Measurements from ENCODE around the gene JMJD6.

DNA sequence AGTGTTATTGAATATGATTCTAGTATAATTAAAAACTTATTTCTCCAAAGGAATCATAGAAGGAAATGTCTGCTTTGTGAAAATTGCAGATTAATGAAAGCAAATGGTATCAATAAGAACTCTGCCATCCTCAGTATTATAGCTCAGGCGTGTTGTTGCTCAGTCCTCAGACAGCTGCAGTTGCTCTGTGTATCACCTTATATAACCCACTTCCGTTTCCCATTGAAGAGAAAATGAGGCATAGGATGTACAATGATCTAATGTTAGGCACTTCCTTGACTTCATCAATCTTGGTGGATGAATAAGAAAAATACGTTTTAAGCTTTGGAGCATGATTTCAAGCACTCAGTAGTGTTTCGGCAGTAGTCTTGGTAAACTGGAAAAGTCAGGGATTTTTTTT is 25.6 kb upstream of the JMJD6 start:
- TF ChIP-seq, protein P1, sequence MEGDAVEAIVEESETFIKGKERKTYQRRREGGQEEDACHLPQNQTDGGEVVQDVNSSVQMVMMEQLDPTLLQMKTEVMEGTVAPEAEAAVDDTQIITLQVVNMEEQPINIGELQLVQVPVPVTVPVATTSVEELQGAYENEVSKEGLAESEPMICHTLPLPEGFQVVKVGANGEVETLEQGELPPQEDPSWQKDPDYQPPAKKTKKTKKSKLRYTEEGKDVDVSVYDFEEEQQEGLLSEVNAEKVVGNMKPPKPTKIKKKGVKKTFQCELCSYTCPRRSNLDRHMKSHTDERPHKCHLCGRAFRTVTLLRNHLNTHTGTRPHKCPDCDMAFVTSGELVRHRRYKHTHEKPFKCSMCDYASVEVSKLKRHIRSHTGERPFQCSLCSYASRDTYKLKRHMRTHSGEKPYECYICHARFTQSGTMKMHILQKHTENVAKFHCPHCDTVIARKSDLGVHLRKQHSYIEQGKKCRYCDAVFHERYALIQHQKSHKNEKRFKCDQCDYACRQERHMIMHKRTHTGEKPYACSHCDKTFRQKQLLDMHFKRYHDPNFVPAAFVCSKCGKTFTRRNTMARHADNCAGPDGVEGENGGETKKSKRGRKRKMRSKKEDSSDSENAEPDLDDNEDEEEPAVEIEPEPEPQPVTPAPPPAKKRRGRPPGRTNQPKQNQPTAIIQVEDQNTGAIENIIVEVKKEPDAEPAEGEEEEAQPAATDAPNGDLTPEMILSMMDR (IDR thresholded peaks at IDR 0.05 in 2 of 3, conservative IDR thresholded peaks at IDR 0.05 in 1 of 3; ENCODE audit: borderline replicate concordance in 1 of 3, insufficient read depth in 1 of 3, low read depth in 2 of 3, low read length in 2 of 3), result no peak
- TF ChIP-seq EZH2 (IDR thresholded peaks at IDR 0.05) (no peak), POLR2A (IDR thresholded peaks at IDR 0.05; ENCODE audit: borderline replicate concordance, extremely low read depth, insufficient read depth, insufficient read length) (no peak), TCF7L2 (IDR thresholded peaks at IDR 0.05; ENCODE audit: borderline replicate concordance, extremely low read depth, insufficient read depth, insufficient read length) (no peak), CEBPB (IDR thresholded peaks at IDR 0.05; ENCODE audit: low read depth) (no peak)
